ENCODE measurements around the gene NCOA6.
A peak's percentile ranks its signal among the peaks of the same experiment; 100 is the strongest.

The NCOA6 gene

DNA sequence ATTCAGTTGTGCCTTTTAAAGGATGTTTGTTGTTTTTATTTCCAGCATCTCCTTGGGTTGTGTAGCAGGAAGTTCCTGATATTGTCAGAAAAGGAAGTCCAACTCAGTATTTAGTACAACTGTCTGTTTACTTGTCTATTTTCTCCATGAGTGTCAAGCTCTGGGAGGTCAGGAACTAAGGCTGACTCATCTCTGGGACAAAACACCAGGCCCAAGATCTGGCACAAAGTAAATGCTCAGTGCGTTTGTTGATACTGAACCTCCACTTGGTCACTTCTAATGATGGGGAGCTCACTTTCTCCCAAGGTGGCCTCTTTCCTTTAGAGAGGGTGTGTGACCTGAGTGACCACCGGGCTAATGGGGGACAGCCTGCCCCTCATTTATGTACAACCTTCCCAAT is 136.0 kb downstream of the NCOA6 start:
- in situ Hi-C loops (cut with MboI; ENCODE audit: low pct_unique_long_range_greater_than_20kb, low sequenced_read_pairs, unreplicated experiment) = no loop called here
- TF ChIP-seq CTCF (IDR thresholded peaks at IDR 0.05; ENCODE audit: extremely low read depth, insufficient read depth, missing control alignments) = no peak
- no peak for DNase-seq (ENCODE audit: low spot score)

- in situ Hi-C loops (cut with MboI; ENCODE audit: low pct_unique_long_range_greater_than_20kb, low sequenced_read_pairs, unreplicated experiment) = no loop called here
- no peak for TF ChIP-seq CTCF (IDR thresholded peaks at IDR 0.05; ENCODE audit: extremely low read depth, insufficient read depth, missing control alignments)
- DNase-seq (ENCODE audit: low spot score) = no peak
These were observed 141.8 kb downstream of the NCOA6 start for GRCh38 chr20:34683667-34684066.

- DNase-seq (ENCODE audit: low spot score) = no peak
- in situ Hi-C loops (cut with MboI; ENCODE audit: low pct_unique_long_range_greater_than_20kb, low sequenced_read_pairs, unreplicated experiment) = no loop called here
- TF ChIP-seq CTCF (IDR thresholded peaks at IDR 0.05; ENCODE audit: extremely low read depth, insufficient read depth, missing control alignments) = no peak
These were observed 144.8 kb downstream of the NCOA6 start for GRCh38 chr20:34680586-34681175.

GRCh38 chr20:34676642-34677373 is 148.6 kb downstream of the NCOA6 start, which contains the start of gene PIGU:
TSS of gene PIGU (minus strand) at chr20:34677092. CDS start at chr20:34677085, 7 bp downstream.
- in situ Hi-C loops (cut with MboI; ENCODE audit: low pct_unique_long_range_greater_than_20kb, low sequenced_read_pairs, unreplicated experiment) = no loop called here
- TF ChIP-seq CTCF (IDR thresholded peaks at IDR 0.05; ENCODE audit: extremely low read depth, insufficient read depth, missing control alignments) = no peak
- peak; percentile 94 for DNase-seq (ENCODE audit: low spot score)

- DNase-seq (ENCODE audit: low spot score) = peak; percentile 31
- no peak for TF ChIP-seq CTCF (IDR thresholded peaks at IDR 0.05; ENCODE audit: extremely low read depth, insufficient read depth, missing control alignments)
- in situ Hi-C loops (cut with MboI; ENCODE audit: low pct_unique_long_range_greater_than_20kb, low sequenced_read_pairs, unreplicated experiment) = no loop called here
These were observed 149.3 kb downstream of the NCOA6 start for GRCh38 chr20:34675993-34676641.

DNA sequence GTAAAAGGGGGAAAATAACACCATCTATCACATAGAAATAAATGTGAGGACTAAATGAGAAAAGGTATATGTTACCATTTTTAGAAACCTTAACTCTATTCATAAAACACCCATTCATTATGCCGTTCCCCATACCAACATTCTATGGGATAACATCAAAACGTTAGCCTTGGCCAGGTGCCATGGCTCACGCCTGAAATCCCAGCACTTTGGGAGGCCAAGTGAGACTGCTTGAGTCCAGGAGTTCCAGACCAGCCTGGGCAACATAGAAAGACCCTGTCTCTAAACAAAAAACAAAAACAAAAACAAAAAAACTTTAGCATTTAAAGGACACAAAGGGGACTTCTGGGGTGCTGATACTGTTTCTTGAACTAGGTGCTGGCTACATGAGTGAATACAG is 149.9 kb downstream of the NCOA6 start:
- no peak for TF ChIP-seq CTCF (IDR thresholded peaks at IDR 0.05; ENCODE audit: extremely low read depth, insufficient read depth, missing control alignments)
- DNase-seq (ENCODE audit: low spot score) = no peak
- in situ Hi-C loops (cut with MboI; ENCODE audit: low pct_unique_long_range_greater_than_20kb, low sequenced_read_pairs, unreplicated experiment) = no loop called here
